ENCODE measurements around the gene GADD45B.
"Not testable (repeated sequence)": the region's sequence is repeated elsewhere in the genome, so short reads cannot be mapped to it uniquely, and the experiment has no call there.

Gene GADD45B

GRCh38 chr19:2468596-2468995, 7.3 kb upstream of the GADD45B start:
- no peak for DNase-seq

- no peak for DNase-seq
Observed at GRCh38 chr19:2469102-2469914, 6.6 kb upstream of the GADD45B start.

GRCh38 chr19:2469915-2470200, 6.1 kb upstream of the GADD45B start:
- not testable (repeated sequence) for DNase-seq

- peak in 54 of 56 donors; percentile 31 to 88 (median 64) for DNase-seq
Observed at GRCh38 chr19:2474232-2475017, 1.5 kb upstream of the GADD45B start.

GRCh38 chr19:2475018-2475701, 767 bp upstream of the GADD45B start:
- peak in 29 of 56 donors; percentile 20 to 58 (median 46) for DNase-seq

- DNase-seq = peak in 36 of 56 donors; percentile 11 to 76 (median 52)
Observed at GRCh38 chr19:2476451-2477140, 669 bp downstream of the GADD45B start.

GRCh38 chr19:2477141-2477710, 1.3 kb downstream of the GADD45B start:
- peak in 15 of 56 donors; percentile 9 to 58 (median 46) for DNase-seq

GRCh38 chr19:2477732-2478191, 1.8 kb downstream of the GADD45B start:
- peak in 17 of 56 donors; percentile 5 to 54 (median 15) for DNase-seq

- peak in 31 of 56 donors; percentile 3 to 67 (median 41) for DNase-seq
Observed at GRCh38 chr19:2478278-2478755, 2.4 kb downstream of the GADD45B start.

- DNase-seq = peak in 23 of 56 donors; percentile 14 to 67 (median 41)
Observed at GRCh38 chr19:2478756-2479555, 3.0 kb downstream of the GADD45B start.

- no peak for DNase-seq
Observed at GRCh38 chr19:2479556-2480194, 3.7 kb downstream of the GADD45B start.

GRCh38 chr19:2481466-2481865, 5.5 kb downstream of the GADD45B start:
- no peak for DNase-seq

- no peak for DNase-seq
Observed at GRCh38 chr19:2482354-2483038, 6.6 kb downstream of the GADD45B start.

GRCh38 chr19:2483084-2483483, 7.2 kb downstream of the GADD45B start:
- no peak for DNase-seq

GRCh38 chr19:2483484-2484151, 7.7 kb downstream of the GADD45B start:
- DNase-seq = no peak

- DNase-seq = no peak
Observed at GRCh38 chr19:2484178-2484937, 8.4 kb downstream of the GADD45B start.

- DNase-seq = no peak
Observed at GRCh38 chr19:2485428-2485827, 9.5 kb downstream of the GADD45B start.

Measured in nucleus accumbens (tissue), 56 donors.